ENCODE results near the gene EVC2.
"Not testable (repeated sequence)": the region's sequence is repeated elsewhere in the genome, so short reads cannot be mapped to it uniquely, and the experiment has no call there.

The EVC2 gene

DNA sequence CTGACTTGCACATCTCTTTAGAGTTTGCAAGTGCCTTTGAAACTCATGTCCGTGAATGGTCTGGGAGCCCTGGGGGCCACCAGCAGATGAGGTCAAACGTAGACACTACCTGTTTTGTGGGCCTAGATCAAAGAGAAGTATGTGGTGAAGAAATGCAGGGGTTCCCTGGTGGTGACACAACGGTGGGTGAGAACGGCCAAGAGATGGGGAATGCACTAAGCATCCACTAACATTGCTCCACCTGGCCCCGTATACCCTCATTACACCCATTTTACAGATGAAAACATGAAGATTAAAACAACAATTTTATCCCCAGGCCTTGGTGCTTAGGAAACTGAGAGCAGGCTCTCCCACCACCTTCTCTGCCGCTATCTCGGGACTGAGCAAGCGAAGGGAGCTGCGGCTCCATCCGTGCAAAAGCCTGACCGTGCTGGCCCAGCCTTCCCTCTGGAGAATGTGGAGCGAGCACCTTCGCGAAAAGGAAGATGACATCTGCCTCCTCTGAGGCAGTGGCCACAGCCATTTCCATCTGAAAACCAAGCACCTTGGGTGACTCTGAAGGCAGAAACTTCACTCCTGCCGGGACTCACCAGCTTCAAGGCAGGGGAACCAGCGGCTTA lies 91.9 kb downstream of the EVC2 start:
- no peak for FAIRE-seq

DNA sequence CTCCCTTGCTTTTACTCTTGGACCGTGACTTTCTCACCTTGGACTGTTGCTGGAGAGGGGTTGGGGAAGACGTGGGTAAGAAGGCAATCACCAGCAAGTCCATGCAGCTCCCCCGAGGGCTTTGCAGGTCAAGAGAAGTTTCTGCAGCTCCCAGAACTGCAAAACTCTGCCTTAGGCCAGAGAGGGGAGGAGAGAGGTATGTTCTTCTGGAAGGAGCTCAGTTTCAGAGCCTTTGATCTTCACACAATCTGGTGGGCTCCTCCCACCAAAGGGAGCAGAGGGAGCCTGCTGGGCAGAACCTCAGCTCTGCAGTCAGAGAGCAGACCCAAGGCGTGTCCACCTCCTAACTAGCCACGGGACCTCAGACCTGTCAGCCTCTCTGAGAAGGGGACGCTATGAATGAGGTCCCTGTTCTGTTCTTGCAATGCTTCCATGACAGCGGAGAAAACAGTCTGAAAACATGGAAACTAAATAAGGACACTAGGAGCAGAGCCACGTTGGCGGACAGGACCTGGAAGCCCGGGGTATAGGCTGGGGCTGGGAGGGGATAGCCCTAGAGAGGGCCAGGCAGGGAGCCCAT lies 92.8 kb downstream of the EVC2 start:
- FAIRE-seq = no peak

DNA sequence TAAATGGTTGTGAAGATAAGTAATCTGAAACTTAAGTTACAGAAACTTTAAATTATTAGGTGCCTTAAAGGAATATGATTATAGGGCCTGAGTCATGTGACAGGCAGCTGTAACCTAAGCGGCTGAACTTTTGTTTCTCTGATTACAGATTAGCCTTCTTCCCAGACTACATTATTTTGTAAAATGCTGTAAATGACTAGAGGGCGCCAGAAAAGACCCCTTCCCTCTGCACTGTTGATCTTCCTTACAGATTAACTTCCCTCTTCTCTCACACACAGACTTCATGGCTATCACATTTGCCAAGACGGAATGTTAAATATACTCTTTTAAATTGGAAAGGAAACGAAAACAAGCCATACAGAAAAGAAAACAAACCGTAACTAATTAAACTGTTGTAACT lies 96.6 kb downstream of the EVC2 start:
- FAIRE-seq = no peak

DNA sequence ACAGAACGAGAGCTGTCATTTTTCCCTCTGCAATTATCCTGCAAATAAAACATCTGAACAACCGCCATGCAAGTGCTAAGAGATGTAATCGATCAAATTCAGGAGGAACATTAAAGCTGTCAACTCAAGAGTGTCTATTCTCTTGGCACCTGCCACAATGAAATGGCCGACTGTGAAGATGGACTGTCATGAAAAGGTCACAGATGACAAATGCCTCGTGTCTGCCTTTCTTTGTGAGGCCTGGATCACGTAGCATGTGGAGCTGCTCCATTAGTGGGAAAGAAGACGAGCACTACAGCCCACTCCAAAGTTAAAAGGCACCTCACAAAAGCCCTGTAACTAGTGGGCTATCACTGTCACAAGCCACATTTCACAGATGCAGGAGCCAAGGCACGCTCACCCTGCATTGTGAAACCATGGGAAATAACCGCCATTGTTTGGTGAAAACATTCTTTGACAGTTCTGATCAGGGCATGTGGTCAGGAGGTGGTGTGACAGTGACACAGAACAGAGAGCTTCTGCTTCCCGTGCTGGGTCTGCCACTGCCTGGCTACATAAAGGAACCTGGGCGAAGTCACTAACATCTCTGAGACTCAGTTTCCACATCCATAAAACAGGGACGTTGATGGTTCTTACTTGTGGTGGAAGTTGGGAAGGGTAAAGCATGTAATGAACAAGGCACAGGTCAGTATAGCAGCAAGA lies 98.9 kb downstream of the EVC2 start:
- FAIRE-seq = no peak

DNA sequence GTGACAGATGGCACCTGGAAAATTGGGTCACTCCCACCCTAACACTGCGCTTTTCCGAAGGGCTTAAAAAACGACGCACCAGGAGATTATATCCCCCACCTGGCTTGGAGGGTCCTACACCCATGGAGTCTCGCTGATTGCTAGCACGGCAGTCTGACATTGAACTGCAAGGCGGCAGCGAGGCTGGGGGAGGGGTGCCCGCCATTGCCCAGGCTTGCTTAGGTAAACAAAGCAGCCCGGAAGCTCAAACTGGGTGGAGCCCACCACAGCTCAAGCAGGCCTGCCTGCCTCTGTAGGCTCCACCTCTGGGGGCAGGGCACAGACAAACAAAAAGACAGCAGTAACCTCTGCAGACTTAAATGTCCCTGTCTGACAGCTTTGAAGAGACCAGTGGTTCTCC lies 114.5 kb downstream of the EVC2 start:
- FAIRE-seq = not testable (repeated sequence)

DNA sequence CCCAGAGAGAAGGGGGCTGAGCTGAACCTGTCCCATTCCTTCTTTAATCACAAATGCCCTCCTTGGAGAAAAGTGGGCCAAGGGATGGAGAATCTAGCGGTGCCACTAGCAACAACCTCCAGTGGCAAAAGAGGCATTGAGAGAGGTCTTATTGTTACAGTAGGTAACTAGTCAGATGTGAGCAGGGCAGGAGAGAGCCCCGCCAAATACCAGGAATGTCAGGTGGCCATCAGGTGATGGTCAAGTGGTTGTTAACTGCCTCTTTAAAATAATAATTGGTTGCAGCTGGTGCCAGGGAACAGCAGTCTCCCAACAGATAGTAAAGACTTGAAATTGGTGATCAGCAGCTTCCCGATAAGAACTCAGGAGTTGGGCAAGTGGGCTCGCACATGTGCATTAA lies 116.1 kb downstream of the EVC2 start:
- no peak for FAIRE-seq

DNA sequence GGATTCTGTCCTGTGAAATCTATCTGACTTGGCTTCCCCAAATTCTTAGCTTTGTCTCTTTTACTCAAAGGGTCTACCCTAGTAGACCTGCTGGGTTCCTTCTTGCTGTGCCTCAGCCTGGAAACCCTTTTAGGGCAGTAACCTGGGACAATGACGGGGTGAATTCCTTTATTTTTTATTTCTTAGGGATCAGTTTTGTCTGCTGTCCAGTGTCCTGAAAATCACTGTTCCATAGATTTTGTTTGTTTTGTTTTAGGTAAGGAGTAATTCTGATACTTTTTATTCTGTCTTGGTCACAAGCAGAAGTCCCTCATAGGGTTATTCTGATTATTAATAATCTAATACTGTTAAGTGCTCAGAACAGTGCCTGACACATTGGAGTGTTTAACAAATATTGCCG lies 118.9 kb downstream of the EVC2 start:
- FAIRE-seq = no peak

DNA sequence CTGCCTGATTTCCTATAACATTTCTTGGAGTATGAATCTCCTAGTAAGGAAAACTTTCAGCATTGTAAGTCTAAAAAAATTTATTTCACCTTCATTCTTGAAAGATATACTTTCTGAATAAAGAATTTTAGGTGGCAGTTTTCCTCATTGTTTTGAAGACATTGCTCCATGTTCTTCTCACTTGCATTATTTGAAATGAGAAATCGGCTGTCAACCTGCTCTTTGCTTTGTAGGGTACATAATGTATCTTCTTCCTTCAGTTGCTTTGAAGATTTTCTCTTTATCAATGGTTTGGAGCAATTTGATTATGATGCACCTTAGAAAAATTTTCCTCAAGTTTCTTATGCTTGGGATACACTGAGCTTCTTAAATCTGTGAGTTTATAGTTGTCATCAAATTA lies 120.3 kb downstream of the EVC2 start:
- no peak for FAIRE-seq

DNA sequence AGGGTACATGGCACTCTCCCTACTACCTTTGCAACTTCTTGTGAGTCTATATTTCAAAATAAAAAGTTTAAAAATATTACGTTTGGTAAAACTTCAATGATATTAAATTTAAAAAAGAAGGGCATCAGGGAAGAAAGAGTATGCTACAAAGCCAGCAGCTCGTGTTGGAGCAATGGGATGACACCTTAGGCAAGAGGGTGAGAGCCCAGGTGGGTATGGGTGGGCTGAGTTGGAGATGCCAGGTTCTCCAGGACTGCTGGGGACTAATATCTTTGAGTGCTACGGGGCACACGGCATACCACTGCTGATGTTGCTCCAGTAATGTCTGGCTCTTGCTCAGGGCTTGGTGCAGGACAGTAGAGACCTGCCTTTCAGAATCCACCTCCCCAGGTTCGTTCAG lies 132.4 kb downstream of the EVC2 start:
- no peak for FAIRE-seq

DNA sequence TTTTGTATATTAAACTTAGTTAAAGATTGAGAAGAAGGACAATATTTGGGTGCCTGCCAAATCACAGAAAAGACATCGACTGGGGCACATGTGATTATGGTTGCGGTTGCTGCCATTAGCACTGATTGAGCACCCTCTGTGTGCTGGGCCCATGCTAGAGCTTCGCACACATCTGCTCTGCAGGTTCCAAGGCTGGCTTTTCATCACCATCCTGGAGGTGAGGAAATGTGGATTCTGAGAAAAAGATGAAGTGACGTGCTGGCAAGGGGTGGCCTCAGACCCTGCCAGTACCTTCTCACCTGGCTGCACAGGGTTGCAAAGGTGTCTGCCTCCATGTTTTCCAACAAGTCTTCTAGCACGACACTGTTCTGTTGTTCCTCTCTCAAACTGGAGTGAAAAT lies 134.0 kb downstream of the EVC2 start:
- FAIRE-seq = no peak

DNA sequence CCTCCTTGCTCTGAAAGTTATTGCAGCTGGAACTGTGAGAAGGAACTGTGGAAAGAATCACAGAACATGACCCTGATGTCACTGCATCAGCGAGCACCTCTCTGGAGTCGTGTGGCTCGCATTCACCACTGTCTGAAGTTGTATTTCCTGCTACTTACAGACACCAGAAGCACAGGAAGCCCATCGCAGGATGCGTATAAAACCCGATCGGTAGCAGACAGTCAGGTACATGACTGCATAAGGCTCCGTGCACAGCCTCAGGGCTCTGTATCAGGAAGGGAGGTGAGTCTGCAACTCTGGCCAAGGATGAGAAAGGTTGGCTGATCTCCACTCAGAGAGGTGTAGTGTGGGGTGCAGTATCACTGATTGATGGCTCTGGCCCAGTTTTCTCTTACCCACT lies 134.4 kb downstream of the EVC2 start:
- no peak for FAIRE-seq

DNA sequence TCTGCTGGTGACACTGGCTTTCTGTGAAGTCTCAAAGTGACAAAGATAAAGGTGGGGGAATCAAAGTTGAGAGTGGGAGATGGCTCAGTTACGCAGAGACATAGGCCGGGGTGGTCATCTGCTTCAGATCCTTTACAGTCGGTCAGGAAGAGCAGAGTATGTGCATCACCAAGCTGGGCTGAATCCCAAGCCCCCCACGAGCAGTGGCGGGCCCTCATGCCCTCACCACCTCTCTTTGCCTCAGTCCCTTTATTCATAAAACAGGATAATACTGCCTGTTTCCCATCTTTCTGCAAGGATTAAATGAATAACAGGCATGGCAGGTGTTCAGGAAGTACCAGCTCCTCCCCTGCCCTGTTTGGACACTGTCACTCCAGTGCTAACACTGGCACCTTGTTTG lies 135.6 kb downstream of the EVC2 start:
- no peak for FAIRE-seq

DNA sequence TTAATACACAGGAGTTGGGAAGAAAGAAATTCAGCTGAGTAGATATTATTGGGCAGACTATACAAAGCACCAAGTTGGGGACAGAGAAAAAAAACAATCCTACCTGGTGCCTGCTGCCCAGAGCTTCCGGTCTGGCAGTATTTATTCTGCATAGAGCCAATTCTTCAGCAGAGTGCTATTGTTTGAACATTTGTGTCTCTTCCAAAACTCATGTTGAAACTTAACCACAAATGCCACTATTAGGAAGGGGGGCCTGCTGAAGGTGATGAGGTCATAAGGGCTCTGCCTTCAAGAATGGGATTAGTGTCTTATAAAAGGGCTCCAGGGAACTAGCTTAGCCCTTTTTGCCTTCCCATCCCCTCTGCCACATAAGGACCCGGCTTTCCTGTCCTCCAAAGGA lies 136.2 kb downstream of the EVC2 start:
- no peak for FAIRE-seq

DNA sequence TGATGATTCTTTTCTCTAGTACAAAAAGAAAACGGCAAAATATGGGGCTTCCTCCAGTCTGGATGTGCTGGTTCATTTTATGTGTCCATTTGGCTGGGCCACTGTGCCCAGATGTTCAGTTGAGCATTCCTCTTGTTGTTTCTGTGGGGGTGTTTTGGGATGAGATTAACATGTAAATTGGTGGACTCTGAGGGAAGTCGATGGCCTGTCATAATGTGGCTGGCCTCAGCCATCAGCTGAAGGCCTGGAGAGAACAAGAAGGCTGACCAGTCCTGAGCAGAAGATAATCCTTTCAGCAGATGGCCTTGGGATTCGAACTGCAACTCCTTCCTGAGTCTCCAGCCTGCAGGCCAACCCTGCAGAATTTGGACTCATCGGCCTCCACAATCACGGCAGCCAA lies 136.7 kb downstream of the EVC2 start:
- FAIRE-seq = no peak

DNA sequence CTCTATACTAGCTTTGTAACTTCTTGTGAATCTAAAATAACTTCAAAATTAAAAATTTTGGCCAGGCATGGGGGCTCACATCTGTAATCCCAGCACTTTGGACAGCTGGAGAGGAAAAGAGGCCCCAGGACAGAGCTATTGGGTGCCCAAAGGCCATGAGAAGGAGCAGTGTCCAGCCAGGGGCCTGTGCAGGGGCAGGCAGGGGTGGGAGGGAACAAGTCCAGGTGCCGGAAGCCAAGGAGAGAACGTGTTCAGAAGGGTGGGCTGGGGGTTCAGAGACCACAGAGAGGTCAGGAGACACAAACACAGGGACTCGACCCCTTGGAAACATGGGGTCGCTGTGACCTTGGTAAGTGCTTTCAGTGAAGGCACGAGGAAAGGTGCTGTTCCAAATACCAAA lies 138.9 kb downstream of the EVC2 start:
- FAIRE-seq = no peak

DNA sequence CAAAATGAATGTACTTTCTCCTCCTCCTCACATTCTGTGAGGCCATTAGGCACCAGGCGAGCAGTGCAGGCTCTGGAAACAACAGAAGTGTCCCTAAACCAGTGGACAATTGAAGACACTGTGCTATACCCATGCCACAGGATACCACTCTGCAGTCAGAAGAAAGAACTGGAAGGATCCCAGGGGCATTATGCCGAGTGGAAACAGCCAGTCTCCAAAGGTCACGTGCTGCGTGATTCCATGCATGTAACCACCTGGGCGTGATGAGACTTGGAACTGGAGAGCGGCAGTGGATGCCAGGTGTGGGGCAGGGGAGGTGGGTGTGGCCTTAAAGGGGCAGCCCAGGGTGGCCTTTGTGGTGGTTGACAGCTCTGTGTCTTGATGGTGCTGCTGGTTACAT lies 139.4 kb downstream of the EVC2 start:
- FAIRE-seq = no peak

DNA sequence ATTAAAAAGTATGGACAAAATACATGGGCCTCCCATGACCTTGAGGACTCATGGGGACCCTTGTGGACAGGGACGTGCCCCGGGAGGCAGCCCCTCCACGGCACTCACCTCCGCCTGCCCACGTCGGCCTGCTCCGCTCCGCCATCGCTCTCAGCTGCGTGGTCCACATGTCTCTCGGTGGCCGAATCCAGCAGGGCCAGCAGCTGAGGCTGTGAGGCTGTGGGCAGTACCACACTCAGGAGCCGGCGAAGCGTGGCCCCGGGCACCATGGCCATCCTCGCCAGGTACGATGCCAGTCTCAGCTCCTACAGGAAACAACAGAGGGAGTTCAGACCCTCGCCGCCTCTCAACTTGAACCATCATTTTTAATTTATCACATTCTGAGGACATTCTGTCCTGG lies 140.0 kb downstream of the EVC2 start:
- FAIRE-seq = no peak

DNA sequence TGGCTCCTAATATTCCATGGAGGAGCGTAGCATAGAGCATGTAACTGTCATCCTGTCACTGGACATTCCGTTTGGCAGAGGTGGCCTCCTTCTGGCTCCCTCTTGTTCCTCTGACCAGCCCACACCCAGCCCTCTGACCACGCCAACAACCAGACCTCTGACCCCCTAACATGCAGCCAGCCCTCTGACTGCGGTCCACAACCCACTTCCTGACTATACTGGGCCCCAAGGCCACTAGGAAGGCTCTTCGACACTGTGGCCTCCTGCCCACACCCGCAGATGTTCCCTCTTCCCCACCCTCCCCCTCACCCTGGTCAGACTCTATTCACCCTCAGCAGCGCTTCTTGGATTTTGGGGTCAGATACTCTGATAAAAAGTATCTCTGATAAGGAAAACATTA lies 141.4 kb downstream of the EVC2 start:
- no peak for FAIRE-seq

DNA sequence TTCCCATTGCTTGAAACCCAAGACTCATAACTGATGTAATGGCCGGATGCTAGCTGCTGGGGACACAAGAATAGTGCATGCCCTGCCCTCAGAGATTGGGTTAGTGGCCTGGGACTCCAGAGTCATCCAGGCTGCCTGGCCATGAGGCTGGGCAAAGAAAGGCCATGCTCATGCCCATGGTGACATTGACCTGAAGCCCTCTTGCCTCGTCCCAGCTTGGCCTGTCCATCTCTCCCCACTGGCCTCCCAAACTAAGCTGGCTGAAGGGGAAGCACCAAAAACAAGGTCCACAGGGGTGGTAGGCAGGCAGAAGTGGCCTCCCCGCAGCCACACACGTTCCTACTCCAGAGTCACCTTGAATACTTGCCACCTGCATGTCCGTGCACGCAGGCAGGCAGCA lies 141.8 kb downstream of the EVC2 start:
- FAIRE-seq = no peak

DNA sequence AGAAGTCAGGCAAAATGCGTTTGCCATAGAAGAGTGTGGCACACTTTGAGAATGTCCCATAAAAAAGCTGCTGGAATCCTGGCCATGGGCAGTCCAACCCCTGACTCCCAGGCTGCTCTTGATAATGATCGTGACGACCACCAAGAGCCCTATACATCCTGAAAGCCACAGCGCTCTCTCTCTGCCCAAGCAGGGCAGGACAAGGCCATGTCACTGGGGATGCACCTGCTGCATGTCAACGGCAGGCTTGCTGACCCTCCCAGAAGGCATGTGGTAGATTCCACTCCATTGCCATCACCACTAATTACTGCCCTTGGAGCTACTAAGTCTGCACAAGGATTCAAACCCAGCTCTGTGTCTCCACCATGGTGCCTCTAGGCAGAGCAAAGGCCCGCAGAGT lies 144.5 kb downstream of the EVC2 start:
- FAIRE-seq = no peak

DNA sequence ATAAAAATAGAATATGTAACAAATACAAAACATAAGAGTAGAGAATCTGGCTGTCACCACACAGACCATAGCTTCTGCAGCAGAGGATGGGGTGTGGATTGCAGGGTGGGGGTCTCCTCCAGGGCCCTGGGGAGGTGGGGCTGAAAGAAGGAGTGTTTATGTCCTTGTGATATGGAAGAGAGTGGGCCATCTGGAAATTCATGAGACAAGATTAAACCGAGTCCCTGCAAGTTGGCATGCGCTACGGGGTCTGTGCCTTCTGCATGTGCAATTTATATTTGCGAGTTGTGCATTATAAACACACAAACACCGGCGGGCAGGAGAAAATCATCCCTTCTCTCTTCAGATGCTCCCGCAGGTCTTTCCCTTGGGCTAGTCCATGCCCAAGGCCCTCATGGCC lies 145.9 kb downstream of the EVC2 start:
- no peak for FAIRE-seq

DNA sequence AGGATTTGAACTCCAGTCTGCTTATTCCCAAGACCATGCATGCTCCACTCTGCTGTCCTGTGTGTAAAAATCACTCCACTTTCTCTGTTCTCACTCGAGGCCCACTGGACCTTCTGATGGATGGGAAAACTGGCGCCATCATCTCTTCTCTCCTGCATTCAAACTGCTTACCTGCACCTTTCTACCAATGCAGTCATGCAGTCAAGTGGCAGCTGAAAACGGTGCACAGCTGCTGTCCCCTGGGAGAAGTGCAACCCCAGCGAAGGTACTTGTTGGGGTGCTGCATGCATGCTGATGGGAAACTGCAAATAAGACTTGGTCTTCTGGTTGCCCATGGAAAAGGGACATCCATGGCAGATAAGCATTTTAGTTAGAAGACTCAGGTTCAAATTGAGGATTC lies 147.1 kb downstream of the EVC2 start:
- FAIRE-seq = no peak

DNA sequence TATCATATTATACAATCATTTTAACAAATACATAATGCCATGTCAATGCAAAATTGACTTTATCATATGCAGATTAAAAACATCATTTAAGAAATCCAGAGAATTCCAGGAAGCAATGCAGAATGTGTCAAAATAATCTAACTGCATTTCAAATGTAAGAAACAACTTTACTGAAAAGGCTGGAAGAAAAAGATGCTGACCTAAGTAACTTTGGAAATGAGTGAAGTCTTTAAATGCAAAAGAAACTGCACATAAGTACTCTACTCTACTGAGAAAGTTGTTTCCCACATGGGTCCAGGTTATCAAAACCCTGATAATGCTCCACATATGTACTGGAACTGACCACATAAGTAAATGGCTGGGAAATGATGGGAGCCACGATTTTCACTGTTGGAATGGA lies 149.9 kb downstream of the EVC2 start:
- FAIRE-seq = no peak

DNA sequence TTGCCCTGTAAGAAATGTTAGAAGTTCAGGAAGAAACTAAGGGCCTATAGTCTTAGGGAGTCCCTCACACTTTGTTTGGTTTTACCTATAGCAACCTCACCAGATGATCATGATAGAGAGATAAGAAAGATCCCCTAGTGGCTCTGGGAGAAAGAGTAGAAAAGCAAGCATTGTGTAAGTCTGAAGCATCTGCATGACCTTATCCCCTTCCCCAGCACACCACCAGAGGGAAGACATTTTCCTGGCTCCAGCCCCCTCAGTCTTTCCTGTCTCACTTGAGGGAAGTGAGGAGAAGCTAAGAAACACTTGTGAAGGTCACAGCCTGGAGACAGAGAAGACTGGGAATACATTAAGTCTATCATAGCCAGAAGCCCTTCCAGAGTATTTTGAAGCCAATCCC lies 154.0 kb downstream of the EVC2 start:
- no peak for FAIRE-seq

DNA sequence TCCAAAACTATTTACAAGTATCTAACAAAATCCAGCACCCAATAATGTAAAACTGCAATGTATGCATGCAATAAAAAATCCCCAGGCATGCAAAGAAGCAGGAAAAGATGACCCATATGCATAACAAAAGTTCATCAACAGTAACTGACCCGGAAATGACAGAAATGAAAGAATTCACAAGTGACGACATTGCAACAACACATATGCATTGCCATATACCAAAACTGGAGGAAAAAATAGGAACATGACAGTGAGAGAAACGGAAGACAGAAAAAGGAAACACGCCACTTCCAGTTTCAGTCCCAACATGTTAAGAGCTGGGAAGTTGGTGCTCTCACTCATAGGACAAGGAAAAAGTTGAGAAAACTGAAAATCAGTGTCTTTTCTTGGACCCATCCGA lies 154.6 kb downstream of the EVC2 start:
- no peak for FAIRE-seq

All from A204.1 (cell line).